HG02885 (cell line): ENCODE measurements around the gene SNRPF.

Source experiments
- ATAC-seq: cut with Tn5 transposase; IDR thresholded peaks from one replicate; pipeline ENCODE4 v1.9.1; 2021; ENCODE audit warnings: mild to moderate bottlenecking; ENCODE audit not compliant: unreplicated experiment, poor library complexity

The SNRPF gene

DNA sequence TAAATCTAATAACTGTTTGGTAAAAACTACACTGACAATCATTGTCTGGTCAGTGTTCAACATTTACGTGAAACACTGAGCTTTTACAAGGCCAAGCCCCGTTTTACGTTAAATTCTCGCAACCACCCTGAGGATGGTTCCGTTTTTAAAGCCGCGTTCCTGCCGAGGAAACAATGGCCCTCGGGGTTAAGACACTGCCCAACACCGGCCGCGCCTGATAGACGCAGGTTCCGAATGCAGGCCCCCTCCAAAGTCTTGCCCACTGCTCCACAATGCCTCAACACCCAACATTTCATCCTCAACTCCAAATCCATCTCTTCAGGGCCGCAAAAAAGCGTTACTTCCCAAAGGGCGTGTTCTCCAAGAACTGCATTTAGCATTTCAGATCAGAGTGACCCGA is 953 bp upstream of the SNRPF start:
- no peak for ATAC-seq

DNA sequence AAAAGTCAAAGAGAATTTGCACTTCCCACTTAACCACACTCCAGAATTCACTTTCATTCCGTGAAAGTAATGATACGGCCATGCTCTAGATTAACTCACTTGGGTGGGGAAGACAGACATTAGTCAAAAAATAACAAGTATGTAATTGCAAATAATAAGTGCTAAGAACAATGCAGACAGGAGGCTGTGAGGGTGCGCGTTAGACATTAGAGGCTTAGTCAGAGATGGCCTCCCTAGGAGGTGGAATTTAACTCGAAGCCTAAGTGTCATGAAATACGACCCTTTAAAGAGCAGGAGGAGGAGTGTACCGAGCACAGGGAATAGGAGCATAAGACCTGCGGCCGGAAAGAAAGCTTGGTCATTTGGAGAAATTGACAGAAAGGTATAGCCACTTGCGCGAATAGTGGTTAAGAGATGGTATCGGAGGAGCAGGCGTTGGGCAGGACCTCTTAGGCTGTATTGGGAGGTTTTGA is 628 bp downstream of the SNRPF start:
- ATAC-seq, result peak; percentile 24

DNA sequence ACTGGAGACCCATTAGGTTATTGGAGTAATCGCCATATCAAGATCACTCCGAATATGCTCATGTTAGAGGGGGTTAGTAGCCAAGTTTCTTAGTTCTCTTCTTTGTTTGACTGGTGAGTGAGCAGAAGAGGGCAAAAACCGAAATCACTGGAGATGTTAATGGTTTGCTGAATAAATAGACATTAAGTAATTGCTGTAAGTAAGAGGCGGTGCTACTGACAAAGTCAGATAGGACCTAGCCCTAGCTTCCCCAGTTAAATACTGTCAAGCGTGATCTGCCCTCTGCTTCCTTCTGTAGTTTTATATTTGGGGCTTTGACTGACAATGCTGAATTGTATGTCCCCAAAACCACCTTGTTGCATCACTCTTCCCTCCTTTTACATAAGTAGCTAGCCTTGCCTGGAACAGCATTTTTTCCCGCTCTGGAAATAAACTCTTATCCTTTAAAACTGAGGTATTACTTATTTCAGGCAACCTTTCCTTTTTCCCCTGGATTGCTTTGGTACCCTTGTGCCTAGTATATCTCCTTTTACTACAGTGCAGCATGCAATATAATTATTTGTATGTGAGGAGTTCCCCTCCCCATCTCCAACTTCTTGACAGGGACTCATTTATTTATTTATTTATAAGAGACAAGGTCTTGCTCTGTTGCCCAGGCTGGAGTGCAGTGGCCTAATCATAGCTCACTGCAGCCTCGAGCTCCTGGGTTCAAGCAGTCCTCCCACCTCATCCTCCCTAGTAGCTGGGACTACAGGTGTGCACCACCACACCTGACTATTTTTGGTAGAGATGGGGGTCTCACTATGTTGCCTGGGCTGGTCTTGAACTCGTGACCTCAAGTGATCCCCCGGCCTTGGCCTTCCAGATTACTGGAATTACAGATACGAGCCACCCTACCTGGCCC is 1.4 kb downstream of the SNRPF start:
- ATAC-seq, result no peak

DNA sequence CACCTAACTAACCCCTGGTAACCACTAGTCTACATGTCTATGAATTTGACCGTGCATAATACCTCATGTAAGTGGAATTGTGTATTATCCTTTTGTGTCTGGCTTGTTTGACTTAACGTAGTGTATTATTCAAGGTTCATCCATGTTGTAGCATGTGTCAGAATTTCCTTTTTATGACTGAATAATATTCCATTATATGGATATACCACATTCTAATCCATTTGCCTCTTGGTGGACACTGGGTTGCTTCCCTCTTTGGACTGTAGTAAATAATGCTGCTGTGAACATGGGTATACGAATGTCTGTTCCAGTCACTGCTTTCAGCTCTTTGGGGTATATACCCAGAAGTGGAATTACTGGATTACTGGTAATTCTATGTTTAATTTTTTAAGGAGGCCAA is 3.3 kb downstream of the SNRPF start:
- no peak for ATAC-seq

DNA sequence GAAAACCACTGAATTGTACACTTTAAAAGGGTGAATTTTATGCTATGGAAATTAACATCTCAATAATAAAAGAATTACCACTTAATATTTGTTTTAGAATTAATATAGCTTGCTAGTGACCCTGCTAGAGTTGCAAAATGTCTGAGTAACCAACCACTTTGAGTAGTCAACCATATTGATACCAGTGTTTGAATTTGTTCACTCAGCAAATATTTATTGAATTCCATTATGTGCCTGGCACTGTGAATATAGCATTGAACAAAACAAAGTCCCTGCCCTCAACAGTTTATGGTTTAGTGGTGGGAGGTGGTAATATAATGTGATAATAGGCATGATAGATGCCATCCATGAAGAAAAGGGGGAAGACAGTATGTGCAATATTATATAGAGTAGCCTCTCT is 4.6 kb downstream of the SNRPF start:
- no peak for ATAC-seq

DNA sequence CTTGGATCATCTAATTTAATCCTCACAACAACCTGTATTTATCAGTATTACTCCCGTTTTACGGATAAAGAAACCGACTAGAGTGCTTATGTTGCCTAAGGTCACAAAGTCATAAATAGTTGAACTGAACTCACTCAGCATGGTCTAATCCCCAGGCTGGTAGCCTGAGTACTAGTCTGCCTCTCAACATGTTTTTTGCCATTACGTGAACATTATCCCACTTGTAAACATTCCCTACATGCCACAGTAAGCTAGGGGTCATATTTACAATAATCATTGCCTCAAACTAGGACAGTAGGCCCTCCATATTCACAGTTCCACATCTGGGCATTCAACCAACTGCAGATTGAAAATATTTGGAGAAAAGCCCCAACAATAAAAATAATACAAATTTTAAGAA is 12.1 kb downstream of the SNRPF start:
- ATAC-seq, result no peak

DNA sequence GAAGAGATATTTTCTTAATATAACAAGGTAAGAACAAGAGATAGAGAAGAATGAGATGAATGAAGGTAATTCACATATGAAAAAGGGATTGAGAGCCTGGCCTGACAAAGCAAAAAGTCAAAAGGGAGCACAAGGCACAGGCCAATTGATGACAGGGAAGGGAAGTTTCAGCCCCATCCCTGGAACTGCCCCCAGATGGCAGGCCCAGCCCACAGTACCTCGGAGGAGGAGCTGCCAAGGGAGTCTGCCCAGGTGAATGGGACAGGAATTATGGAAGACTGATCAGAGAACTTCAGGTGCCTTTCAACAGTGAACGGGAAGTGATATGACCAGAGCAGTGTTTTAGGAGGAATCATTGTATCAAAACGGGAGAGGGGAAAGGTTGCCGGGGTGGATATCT is 15.7 kb downstream of the SNRPF start:
- no peak for ATAC-seq

DNA sequence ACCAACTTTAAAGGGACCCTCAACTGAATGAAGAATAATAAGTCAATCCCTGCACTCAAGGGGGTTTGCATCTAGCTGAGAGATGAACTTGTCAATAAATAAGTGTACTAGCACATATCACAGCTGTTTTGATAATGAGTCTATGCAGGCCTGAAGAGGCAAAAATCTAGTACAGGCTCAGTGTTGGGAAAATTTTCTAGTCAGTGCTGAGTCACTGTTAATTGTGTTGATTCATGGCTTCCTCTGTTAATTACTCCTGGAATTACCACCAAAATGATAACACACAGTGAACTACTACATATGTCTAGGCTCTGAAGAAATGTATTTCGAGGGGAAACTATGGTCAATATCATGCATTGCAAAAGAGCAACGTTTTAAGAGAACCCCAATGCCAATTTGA is 18.9 kb downstream of the SNRPF start:
- ATAC-seq, result no peak

DNA sequence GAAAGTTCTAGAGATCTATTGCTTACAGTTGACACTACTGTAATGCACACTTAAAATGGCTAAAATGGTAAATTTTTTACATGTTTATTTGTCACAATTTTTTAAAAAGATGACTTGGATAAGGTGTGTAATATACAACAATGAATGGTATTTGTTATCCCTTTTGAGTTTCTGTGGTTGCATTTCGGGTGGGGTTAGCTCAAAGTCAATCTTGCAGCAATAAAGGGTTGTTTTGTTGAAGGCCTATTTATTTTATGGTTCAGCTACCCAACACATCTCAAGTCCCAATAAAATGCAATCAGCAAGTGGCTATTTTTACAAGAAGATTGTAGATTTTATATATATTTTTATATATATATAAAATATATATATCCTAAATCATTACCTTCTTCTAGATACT is 22.1 kb downstream of the SNRPF start:
- no peak for ATAC-seq

DNA sequence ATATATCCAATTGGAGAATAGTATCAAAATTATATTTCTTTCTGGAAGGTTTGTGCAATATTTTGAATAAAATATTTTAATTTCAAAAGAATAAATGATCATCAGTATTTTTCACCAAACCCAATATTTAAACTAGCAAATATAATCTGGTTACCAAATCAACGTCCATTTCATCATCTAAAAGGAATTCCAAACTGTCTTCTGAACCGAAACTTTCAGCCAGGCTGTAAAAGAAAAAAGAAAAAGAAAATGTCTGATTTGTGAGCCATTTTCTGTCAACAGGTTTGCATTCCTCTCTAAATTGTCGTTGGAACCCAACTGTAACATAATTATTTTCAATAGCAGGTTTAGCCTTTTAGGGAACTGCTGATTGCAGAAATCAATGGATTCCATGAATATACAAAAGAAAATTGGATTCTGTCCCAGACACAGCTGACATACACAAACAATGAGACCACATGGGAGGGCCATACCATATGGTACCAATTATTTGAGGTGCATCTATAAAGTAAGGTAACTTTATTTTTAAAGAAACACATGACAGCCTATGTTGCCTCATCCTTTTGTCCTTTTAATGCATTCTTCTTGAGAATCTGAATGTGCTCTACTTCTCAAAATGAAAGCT is 22.7 kb downstream of the SNRPF start:
- no peak for ATAC-seq

DNA sequence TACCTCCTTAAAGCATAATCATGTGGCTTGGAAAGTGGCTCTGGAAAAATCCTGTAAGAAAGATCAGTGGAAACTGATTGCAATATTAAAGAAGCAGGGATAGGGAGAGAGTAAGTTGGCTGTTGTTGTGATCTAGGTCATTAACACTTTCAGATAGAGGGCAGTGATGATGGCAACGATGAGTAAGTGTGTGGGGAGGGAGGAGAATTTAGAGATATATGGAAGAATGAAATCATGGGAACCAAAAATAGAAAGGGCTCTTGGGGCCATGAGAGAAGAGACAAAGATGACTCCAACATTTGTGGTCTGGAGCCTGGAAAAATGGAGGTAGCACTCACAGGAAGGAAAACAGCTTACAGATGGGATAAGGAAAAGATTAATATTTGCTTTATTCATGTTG is 23.3 kb downstream of the SNRPF start:
- no peak for ATAC-seq

DNA sequence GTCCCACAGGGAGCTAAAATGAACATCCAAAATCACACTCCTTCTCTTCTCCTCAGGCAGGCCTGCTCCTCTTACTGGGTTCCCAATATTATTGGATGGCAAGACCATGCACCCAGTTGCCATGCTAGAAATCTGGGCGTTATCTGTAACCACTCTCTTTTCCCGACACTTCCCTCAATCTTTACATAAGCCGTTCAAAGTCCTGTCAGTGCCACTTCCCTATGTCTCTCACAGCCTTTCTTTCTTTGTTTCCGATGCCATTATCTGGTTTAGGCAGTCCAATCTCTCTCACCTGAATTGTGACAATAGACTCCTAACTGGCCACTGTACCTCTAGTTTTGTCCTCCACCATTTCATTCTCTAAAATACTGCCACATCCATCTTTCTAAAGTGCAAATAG is 24.1 kb downstream of the SNRPF start:
- no peak for ATAC-seq

DNA sequence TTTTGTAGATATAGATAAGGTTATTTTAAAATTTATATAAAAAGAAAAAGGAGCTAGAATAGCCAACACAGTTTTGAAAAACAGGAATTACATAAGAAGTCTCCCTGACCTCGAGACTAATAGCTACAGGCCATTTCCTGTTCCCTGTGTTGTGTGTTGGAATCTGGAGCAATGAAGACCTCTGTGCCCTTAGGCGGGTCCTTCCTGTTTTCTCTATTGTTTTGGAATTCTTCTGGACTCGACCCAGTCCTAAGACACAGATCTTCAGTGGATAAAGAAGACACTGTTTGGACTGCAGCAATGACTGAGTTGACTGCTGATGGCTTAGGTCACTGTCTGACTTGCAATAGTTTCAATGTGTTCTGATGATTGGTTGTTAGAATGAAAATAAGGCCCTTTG is 26.2 kb downstream of the SNRPF start:
- ATAC-seq, result no peak

DNA sequence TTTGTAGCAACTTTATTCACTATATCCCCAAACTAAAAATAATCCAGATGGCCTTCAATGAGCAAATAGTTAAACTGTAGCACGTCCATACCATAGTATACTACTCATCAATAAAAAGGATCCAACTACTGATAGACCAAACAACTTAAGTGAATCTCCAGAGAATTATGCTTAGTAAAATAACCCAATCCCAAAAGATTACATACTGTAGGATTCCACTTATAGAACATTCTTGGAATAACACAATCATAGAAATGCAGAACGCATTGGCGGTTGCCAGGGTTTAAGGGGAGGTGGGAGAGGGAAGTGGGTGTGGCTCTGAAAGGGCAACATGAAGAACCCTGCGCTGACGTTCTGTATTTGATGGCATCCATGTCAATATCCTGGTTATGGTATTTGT is 28.6 kb downstream of the SNRPF start:
- ATAC-seq, result no peak

DNA sequence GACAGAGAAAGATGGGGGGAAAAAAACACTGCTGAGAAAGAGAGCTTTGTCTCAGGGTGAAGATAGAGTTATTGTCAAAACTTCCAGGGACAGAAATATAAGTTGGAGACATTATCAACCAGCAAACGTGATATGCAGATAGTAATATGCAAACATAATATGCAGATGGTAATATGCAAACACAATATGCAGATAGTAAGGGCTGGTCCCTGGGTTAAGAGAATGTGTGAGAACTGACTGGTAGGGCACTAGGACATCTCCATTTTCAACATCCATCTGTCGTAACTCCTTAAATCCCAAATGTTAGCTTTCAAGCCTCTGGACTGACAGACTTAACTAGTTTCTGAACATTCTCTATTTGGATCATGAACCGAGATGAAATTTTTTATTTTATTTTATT is 32.2 kb downstream of the SNRPF start:
- ATAC-seq, result no peak

DNA sequence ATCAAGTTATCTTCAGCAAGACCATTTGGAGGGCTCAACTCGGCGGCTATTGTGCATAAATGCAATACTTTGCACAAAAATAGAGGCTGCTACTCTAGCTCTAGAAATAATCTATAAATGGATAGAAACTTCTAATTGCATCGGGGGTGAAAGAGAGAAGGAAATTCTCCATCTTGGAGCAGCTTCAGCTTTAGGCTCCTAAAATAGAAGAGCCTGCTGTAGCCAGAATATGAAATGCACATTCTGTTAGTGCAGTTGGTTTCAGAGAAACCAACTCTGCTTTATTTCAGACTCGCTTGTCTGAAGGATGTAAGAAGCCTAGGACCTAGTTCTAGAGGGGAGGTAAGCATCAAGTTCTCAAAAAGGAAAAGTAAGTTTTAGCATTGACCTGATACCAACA is 38.1 kb downstream of the SNRPF start:
- no peak for ATAC-seq

DNA sequence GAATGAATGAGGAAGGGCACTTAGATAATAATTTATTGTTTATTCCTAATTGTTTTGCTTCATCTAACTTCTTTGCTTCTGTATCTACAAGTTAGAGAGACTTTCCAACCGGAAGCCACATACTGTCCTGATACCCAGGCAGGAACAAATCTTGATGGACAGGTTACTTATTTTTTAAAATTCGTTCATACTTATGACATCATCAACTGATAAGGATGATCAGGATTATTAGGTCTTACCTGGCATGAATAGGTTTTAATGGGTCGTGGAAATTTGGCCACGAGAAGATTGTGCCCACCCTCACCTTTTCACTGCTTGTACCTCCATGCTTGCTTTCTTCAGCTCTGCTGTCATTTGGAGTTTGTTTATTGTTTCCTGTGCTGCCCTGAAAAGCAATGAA is 39.3 kb downstream of the SNRPF start:
- ATAC-seq, result no peak

DNA sequence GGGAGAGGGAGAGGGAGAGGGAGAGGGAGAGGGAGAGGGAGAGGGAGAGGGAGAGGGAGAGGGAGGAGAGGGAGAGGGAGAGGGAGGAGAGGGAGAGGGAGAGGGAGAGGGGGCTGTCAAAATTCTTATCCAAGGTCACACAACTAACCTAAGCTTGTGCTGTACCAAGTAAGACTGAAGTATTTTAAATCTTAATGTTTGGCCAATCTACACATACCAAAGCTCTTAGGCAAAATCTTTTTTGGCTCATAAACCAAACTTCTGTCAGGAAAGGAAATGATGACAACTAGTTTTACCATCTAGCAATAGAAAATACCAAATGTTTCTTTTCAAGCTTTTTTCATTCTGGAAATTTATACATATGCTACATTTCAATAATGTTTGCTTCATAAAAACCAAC is 49.8 kb downstream of the SNRPF start:
- no peak for ATAC-seq

DNA sequence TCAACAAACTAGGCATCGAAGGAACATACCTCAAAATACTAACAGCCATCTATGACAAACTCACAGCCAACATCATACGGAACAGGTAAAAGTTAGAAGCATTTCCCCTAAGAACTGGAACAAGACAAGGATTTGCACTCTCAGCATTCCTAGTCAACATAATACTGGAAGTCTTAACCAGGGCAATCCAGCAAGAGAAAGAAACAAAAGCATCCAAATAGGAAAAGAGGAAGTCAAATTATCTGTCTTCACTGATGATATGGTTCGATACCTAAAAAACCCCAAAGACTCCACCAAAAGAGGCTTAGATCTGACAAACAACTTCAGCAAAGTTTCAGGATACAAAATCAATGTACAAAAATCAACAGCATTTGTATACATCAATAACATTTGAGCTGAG is 51.1 kb downstream of the SNRPF start:
- ATAC-seq, result no peak
